IPS-20b (cell line): ENCODE measurements around the gene HDAC11.
"Not testable (repeated sequence)": the region's sequence is repeated elsewhere in the genome, so short reads cannot be mapped to it uniquely, and the experiment has no call there.

Source experiments
- H3K27ac ChIP-seq: one replicate; pipeline ENCODE4 v1.5.1; 2013; ENCODE audit warnings: low read length
- H3K27me3 ChIP-seq: 2 replicates; pipeline ENCODE4 v1.6.1; 2013; ENCODE audit warnings: mild to moderate bottlenecking, low read length, inconsistent platforms; ENCODE audit not compliant: insufficient read depth
- H3K36me3 ChIP-seq: 2 replicates; pipeline ENCODE4 v1.6.1; 2013; ENCODE audit warnings: low read depth, mild to moderate bottlenecking, inconsistent platforms, low read length, moderate library complexity; ENCODE audit not compliant: insufficient read depth
- H3K4me1 ChIP-seq: 2 replicates; pipeline ENCODE4 v1.6.1; 2013; ENCODE audit warnings: mild to moderate bottlenecking, control low read depth, inconsistent platforms, low read length, moderate library complexity; ENCODE audit not compliant: insufficient read depth
- H3K4me3 ChIP-seq: 2 replicates; pipeline ENCODE4 v1.5.1; 2013; ENCODE audit warnings: mild to moderate bottlenecking, low read length, inconsistent platforms
- H3K9ac ChIP-seq: 2 replicates; pipeline ENCODE4 v1.6.1; 2013; ENCODE audit warnings: low read depth, mild to moderate bottlenecking, inconsistent platforms, low read length, moderate library complexity
- H3K9me3 ChIP-seq: 2 replicates; pipeline ENCODE4 v1.6.1; 2013; ENCODE audit warnings: mild to moderate bottlenecking, low read depth, low read length, inconsistent platforms; ENCODE audit not compliant: insufficient read depth

Gene HDAC11

DNA sequence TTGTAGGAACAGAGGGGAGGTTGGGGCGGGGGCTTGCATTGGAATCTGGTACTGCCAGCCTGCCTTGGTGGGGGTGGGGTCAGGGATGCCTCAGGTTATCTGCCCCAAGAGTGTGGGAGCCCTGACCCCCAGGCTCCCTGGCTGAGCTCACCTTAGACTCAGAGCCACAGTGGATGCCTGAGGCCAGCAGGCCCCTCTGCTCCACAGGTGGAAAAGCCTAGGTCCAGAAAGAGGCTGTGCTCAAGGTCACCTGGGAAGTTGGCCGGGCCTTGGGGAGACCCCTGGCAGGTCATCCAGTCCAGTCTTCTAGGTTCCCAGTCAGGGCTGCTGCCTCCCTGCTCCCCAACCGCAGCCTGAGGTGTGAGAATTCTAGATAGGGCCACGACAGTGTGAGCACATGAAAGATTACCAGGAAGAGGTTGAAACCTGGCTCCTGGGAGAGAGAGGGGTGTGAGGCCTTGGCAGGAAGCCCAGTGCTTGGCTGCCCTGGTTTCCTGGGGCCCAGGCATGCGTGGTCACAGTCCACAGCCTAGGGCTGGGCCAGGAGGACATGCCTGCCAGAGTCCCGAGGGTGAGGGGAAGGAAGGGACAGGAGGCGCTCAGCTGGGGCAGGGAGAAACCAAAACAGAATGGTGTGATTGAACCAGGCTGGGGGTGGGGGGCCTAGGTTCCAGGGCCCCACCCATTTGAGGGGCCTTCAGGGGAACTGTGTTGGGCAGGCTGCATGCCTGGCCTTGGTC, 4.9 kb downstream of the HDAC11 start:
- H3K4me3 ChIP-seq: no peak overlapping the region
- H3K27me3 ChIP-seq: peaks cover 13% of the 10 kb centered on the region
- H3K36me3 ChIP-seq: no peaks in the 10 kb centered on the region
- no peak overlapping the region for H3K9ac ChIP-seq
- H3K27ac ChIP-seq: no peak overlapping the region
- no peaks in the 10 kb centered on the region for H3K9me3 ChIP-seq
- peaks cover 3% of the 10 kb centered on the region; the same call in 1 of the 2 replicates for H3K4me1 ChIP-seq

DNA sequence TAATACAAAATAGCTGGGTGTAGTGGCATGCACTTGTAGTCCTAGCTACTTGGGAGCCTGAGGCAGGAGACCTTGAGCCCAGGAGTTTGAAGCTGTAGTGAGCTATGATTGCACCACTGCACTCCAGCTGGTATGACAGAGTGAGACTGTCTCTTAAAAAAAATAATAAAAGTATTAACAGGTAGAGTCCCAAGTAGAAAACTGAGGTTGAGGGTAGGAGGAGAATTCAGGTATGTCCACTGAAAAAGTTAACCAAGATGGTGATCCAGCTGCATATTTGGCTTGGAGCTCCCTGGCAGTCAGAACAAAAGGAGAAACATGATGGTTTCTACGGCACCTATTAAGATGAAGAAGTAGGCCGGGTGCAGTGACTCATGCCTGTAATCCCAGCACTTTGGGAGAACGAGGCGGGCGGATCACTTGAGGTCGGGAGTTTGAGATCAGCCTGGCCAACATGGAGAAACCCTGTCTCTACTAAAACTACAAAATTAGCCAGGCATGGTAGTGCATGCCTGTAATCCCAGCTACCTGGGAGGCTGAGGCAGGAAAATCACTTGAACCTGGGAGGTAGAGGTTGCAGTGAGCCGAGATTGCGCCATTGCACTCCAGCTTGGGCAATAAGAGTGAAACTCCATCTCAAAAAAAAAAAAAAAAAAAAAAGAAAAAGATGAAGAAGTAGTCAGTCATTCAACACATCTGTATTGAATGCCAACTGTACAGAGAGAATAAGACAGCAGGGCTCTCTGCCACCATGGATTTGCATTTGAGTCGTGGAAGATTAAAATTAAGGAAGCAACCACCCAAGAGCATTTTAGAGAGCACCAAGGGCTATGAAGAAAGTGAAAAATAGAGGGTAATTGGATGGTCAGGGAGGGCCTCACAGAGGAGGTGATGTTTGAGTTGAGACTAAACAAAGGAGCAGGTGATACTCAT, 5.8 kb downstream of the HDAC11 start:
- H3K9me3 ChIP-seq, H3K4me3 ChIP-seq, H3K27me3 ChIP-seq, H3K36me3 ChIP-seq, H3K4me1 ChIP-seq, H3K9ac ChIP-seq, H3K27ac ChIP-seq: not testable (repeated sequence)

DNA sequence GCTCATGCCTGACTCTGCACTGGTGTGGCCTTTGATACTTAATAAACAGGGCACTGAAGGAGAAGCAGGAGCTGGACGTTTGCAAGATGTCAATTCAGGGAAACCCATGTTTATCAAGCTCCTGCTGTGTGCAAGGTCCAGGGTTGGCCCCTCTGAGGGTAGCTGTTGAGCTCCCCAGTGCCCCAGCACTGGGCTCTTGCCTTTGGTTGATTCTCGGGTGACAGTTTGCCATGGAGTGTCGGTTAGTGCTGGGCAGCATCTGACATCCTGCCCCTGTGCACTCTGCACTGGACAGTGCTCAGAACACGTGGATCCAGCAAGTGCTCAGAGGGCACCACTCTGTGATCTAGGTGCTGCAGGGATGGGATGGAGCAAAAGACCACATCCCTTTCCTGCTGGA, 7.3 kb downstream of the HDAC11 start:
- no peaks in the 10 kb centered on the region for H3K27me3 ChIP-seq
- no peaks in the 10 kb centered on the region for H3K36me3 ChIP-seq
- H3K4me1 ChIP-seq: peaks cover 3% of the 10 kb centered on the region; the same call in 1 of the 2 replicates
- no peaks in the 10 kb centered on the region for H3K9me3 ChIP-seq
- no peak overlapping the region for H3K9ac ChIP-seq
- H3K4me3 ChIP-seq: no peak overlapping the region
- H3K27ac ChIP-seq: no peak overlapping the region

DNA sequence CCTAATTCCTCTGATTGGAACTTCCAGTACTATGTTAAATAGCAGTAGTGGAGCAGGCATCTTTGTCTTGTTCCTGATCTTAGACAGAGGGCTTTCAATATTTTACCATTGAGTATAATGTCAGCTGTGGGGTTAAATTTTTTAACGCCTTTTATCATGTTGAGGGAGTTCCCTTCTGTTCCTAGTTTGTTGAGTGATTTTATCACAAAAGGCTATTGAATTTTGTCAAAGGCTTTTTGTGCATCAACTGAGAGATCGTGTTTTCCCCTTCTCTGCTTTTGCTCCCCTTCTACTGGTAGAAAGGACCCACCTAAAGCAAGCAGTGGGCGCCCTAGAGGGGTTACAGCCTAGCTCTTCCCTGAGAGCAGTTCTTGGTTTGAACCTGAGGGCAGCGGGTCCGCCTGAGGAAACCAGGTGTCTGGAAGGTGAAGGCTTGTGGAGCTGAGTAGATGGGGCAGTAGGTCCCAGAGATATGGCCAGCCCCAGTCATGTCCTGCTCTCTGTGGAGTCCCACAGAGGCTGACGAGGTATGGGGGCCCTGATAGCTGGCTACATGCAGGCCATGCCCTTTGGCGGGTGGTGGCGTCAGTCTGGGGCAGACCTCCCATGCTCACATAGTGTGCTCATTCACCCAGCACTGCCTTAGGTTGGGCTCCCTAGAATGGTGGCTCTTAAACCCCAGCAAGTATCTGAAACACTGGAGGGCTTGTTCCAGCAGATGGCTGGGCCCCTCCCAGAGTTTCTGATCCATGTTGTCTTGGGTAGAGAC, 11.3 kb downstream of the HDAC11 start:
- Histone ChIP-seq H3K9ac (no peak overlapping the region), H3K4me1 (no peaks in the 10 kb centered on the region), H3K4me3 (no peak overlapping the region), H3K36me3 (no peaks in the 10 kb centered on the region), H3K9me3 (no peaks in the 10 kb centered on the region), H3K27ac (no peak overlapping the region), H3K27me3 (no peaks in the 10 kb centered on the region)

DNA sequence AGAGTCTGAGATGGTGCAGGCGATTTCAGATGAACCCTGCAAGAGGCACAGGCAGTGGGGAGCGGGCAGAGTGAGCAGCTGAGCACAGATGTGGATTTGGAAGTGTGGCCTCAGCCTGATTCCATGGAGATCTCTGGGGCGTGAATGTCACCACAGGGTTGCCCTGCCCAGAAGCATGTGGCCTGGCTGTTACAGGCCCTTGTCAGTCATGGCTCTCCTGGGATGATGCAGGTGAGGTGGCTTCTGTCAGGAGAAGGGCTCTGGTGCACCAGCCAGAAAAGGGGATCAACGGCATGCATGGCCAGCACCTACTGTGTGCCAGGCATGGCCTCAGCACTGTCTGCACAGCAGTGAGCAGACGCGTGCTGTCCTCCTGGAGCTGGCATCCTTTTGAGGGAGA, 11.9 kb downstream of the HDAC11 start:
- H3K4me1 ChIP-seq: no peaks in the 10 kb centered on the region
- H3K36me3 ChIP-seq: no peaks in the 10 kb centered on the region
- no peak overlapping the region for H3K4me3 ChIP-seq
- no peaks in the 10 kb centered on the region for H3K9me3 ChIP-seq
- H3K9ac ChIP-seq: no peak overlapping the region
- H3K27ac ChIP-seq: no peak overlapping the region
- H3K27me3 ChIP-seq: no peaks in the 10 kb centered on the region

DNA sequence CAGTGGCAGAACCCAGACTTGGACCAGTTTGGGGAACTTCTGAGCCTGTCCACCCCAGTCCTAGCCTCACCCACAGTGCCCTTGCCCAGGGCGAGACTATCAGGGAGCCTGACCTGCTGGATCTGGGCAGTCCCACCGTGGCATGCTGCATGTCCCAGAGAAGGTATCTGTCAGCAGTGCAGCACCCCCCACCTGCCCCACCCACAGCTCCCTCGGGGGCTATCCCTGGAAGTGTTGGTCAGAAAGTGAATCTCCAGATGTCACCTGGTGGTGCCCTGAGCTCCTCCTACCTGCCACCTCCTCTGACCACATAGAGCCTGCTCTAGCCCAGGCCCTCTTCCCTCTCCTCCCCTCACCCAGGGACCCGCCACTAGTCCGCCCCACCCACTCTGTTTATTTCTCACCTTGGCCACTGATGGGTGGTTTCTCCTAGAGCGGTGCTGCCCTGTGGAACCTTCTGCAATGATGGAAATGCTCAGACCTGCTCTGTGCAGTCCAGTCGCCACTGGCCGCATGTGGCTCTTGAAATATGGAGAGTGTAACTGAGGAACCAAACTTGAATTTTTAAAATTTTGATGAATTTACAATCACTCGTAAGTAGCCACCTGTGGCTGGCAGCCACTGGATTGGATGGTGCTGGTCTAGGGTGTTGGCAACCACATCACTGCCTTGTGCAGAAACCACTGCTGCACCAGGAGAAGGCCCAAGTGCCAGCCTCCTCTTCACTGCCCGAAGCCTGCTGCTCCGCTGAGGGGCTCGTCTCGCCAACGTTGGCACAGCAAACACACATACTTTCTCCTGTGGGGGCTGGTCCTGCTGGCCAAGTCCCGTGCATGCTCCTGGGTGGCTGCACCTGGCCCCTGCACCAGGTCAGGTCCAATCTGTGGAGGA, 13.1 kb downstream of the HDAC11 start:
- H3K36me3 ChIP-seq: no peaks in the 10 kb centered on the region
- H3K4me1 ChIP-seq: no peaks in the 10 kb centered on the region
- H3K27ac ChIP-seq: no peak overlapping the region
- H3K4me3 ChIP-seq: no peak overlapping the region
- no peak overlapping the region; the same call in 1 of the 2 replicates for H3K9ac ChIP-seq
- H3K27me3 ChIP-seq: no peaks in the 10 kb centered on the region
- H3K9me3 ChIP-seq: no peaks in the 10 kb centered on the region

DNA sequence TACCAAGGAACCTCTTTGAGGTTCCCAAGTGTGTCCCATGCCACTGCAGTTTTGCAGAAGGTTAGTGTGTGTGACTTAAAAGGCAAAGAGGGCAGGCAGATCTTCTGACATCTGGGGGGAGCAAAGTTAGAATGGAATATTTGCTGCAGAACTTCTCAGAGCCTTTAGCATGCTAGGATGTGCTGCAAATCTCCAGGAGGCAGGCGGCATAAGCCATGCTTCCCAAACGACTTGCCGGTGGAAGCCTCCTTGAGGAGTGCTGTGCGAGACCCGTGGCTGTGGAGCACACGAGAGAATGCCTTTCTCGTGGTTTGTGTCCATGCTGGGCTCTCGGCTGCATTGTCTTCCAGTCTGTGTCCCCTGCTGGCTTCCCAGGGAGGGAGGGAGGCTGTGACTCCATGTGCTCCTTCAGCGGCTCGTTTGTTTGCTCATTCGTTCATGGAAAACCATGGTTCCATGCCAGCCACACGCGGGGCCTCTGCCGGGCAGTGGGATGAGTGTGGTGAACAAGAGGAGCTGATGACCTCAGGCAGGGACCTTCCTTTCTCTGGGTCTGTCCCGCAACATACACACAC, 13.8 kb downstream of the HDAC11 start:
- Histone ChIP-seq H3K9ac (no peak overlapping the region; the same call in 1 of the 2 replicates), H3K27me3 (no peaks in the 10 kb centered on the region)

DNA sequence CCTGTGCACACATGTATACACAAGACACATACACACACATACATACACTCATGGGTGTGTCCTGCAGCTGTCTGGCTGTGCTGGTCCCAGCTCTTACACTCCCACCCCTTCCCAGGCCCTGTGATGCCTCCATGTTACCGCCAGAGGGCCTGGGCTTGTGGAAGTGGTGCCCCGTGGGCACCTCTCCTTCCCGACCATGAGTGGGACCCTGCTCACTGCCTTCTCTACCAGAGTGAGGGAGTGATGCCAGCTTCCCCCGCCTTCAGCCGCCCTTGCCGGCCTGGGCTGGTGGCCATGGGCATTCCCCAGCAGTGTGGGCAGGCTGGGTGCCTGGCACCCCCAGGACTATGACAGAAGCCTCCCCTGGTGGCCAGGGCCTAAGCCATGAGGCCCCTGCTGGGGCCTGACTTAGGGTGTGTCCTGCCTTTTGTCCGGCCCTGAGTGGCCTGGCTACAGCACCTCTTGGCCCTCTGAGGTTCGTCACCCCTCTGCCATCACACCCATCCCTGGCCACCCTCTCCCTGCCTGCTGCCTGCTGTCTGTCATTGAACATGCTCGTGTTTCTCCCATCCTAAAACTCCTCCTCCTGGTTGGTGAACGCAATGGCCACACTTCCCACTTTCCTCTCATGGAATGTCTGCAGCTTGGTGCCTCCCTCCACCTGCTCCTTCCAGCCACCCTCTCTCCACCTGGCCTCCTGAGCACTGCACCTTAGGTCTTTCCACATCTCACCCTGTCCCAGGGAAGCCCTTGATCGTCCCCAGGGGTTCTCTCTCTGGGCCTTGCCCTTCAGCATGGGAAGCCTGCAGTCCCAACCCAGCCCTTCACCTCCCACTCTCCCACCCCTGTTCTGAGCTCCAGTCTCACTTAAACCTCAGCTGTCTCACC, 14.6 kb downstream of the HDAC11 start:
- no peak overlapping the region for H3K9ac ChIP-seq
- no peak overlapping the region for H3K27ac ChIP-seq
- H3K4me3 ChIP-seq: no peak overlapping the region
- H3K27me3 ChIP-seq: no peaks in the 10 kb centered on the region
- H3K4me1 ChIP-seq: no peaks in the 10 kb centered on the region
- no peaks in the 10 kb centered on the region for H3K9me3 ChIP-seq
- H3K36me3 ChIP-seq: no peaks in the 10 kb centered on the region

More for the DNA sequence above, 13.8 kb downstream of the HDAC11 start:
- no peak overlapping the region for H3K27ac ChIP-seq
- no peaks in the 10 kb centered on the region for H3K4me1 ChIP-seq
- H3K36me3 ChIP-seq: no peaks in the 10 kb centered on the region
- no peaks in the 10 kb centered on the region for H3K9me3 ChIP-seq
- no peak overlapping the region for H3K4me3 ChIP-seq

DNA sequence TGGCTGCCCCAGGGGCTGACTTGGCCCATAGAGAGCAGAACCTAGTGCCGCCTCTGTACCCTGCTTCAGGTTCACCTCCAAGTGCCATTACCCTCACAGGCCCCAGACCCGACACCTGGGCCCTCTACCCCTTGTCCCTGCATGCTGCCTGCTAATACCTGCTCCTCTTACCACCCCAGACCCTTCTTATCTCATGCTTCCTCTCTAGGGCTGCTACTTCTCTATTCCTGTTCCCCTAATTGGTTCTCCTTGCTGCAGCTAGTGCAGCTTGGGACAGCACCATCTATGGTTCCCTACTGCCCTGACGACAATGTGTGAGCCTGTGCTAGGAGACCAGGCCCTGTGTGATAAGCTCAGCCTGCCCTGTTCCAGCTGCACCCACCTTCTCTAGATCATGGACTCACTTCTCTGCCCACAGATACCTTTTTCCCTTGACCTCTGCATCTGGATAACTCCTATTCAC, 15.3 kb downstream of the HDAC11 start:
- Histone ChIP-seq H3K4me1 (no peaks in the 10 kb centered on the region), H3K9ac (no peak overlapping the region), H3K36me3 (no peaks in the 10 kb centered on the region), H3K4me3 (no peak overlapping the region), H3K9me3 (no peaks in the 10 kb centered on the region), H3K27me3 (no peaks in the 10 kb centered on the region), H3K27ac (no peak overlapping the region)
